ENCODE results near the gene LOX.
"Not testable (repeated sequence)": the region's sequence is repeated elsewhere in the genome, so short reads cannot be mapped to it uniquely, and the experiment has no call there.

Gene LOX

GRCh38 chr5:122095158-122095557, 17.1 kb upstream of the LOX start:
- FAIRE-seq: no peak

GRCh38 chr5:122094251-122094650, 16.2 kb upstream of the LOX start:
- FAIRE-seq: not testable (repeated sequence)

GRCh38 chr5:122093415-122094180, 15.5 kb upstream of the LOX start:
- no peak for FAIRE-seq

GRCh38 chr5:122091936-122092600, 14.0 kb upstream of the LOX start:
- FAIRE-seq: peak; percentile 11

GRCh38 chr5:122089096-122090013, 11.3 kb upstream of the LOX start:
- FAIRE-seq: no peak

GRCh38 chr5:122085041-122085440, 7.0 kb upstream of the LOX start:
- FAIRE-seq: no peak

- no peak for FAIRE-seq
Measured at GRCh38 chr5:122083535-122083934, 5.5 kb upstream of the LOX start.

- FAIRE-seq: no peak
Measured at GRCh38 chr5:122081541-122081940, 3.5 kb upstream of the LOX start.

- no peak for FAIRE-seq
Measured at GRCh38 chr5:122077366-122078115, 518 bp downstream of the LOX start.

GRCh38 chr5:122076669-122077365, 1.2 kb downstream of the LOX start:
- FAIRE-seq: no peak

- FAIRE-seq: no peak
Measured at GRCh38 chr5:122076050-122076461, 2.0 kb downstream of the LOX start.

GRCh38 chr5:122073864-122074263, 4.2 kb downstream of the LOX start:
- FAIRE-seq: no peak

GRCh38 chr5:122073018-122073417, 5.0 kb downstream of the LOX start:
- FAIRE-seq: no peak

- no peak for FAIRE-seq
Measured at GRCh38 chr5:122067390-122067789, 10.7 kb downstream of the LOX start.

- FAIRE-seq: no peak
Measured at GRCh38 chr5:122064992-122065391, 13.1 kb downstream of the LOX start.

GRCh38 chr5:122063836-122064235, 14.2 kb downstream of the LOX start:
- FAIRE-seq: no peak

- FAIRE-seq: no peak
Measured at GRCh38 chr5:122062205-122062604, 15.9 kb downstream of the LOX start.

GRCh38 chr5:122056913-122057312, 21.1 kb downstream of the LOX start:
- FAIRE-seq: no peak

- no peak for FAIRE-seq
Measured at GRCh38 chr5:122054266-122054665, 23.8 kb downstream of the LOX start.

- FAIRE-seq: no peak
Measured at GRCh38 chr5:122053181-122054109, 24.6 kb downstream of the LOX start.

- FAIRE-seq: no peak
Measured at GRCh38 chr5:122051569-122051968, 26.5 kb downstream of the LOX start.

Measured in G401.6 (cell line).